Loucy (cell line): ENCODE measurements around the gene PRAMEF18.
"Not testable (repeated sequence)": the region's sequence is repeated elsewhere in the genome, so short reads cannot be mapped to it uniquely, and the experiment has no call there.

ENCODE experiments used
- H2AFZ ChIP-seq: fragments of 200-600 bp; sonication (generic); 2 replicates; pipeline ENCODE4 v1.6.0; 2016; ENCODE audit warnings: antibody characterized with exemption, mild to moderate bottlenecking, low read length, moderate library complexity
- H3F3A ChIP-seq: fragments of 200-600 bp; 2 replicates; pipeline ENCODE4 v1.6.0; 2016; ENCODE audit warnings: antibody characterized with exemption, low read depth, mild to moderate bottlenecking
- H3K27me3 ChIP-seq: fragments of 200-600 bp; sonication (generic); 2 replicates; pipeline ENCODE4 v1.6.1; 2014; ENCODE audit warnings: low read length, mild to moderate bottlenecking; ENCODE audit not compliant: insufficient read depth, poor library complexity, severe bottlenecking
- H3K36me3 ChIP-seq: fragments of 200-600 bp; sonication (generic); 2 replicates; pipeline ENCODE4 v1.6.1; 2016; ENCODE audit warnings: low read length; ENCODE audit not compliant: insufficient read depth
- H3K4me1 ChIP-seq: fragments of 200-600 bp; sonication (generic); 2 replicates; pipeline ENCODE4 v1.5.1; 2014; ENCODE audit warnings: low read length, mild to moderate bottlenecking; ENCODE audit not compliant: insufficient read depth, poor library complexity, severe bottlenecking
- H3K4me2 ChIP-seq: fragments of 200-600 bp; sonication (generic); 2 replicates; pipeline ENCODE4 v1.6.0; 2014; ENCODE audit warnings: antibody characterized with exemption, low read length, low read depth, mild to moderate bottlenecking; ENCODE audit not compliant: poor library complexity, severe bottlenecking
- H3K4me3 ChIP-seq: fragments of 200-600 bp; sonication (generic); 2 replicates; pipeline ENCODE4 v1.5.1; 2014; ENCODE audit warnings: low read length, mild to moderate bottlenecking, mixed read lengths; ENCODE audit not compliant: poor library complexity, severe bottlenecking
- H3K79me2 ChIP-seq: fragments of 200-600 bp; sonication (generic); 2 replicates; pipeline ENCODE4 v1.6.1; 2014; ENCODE audit warnings: low read length; ENCODE audit not compliant: insufficient read depth
- H3K9ac ChIP-seq: fragments of 200-600 bp; sonication (generic); 2 replicates; pipeline ENCODE4 v1.6.0; 2014; ENCODE audit warnings: mild to moderate bottlenecking, low read depth, low read length, moderate library complexity; ENCODE audit not compliant: poor library complexity, severe bottlenecking
- H3K9me2 ChIP-seq: fragments of 200-600 bp; sonication (generic); replicated peaks from 2 replicates; pipeline ENCODE4 v1.6.1; 2016; ENCODE audit warnings: low read depth, low read length, mixed read lengths
- H3K9me3 ChIP-seq: fragments of 200-600 bp; sonication (generic); 2 replicates; pipeline ENCODE4 v1.6.1; 2014; ENCODE audit warnings: mild to moderate bottlenecking, antibody characterized with exemption, low read length, low read depth; ENCODE audit not compliant: insufficient read depth
- H4K20me1 ChIP-seq: fragments of 200-600 bp; sonication (generic); 2 replicates; pipeline ENCODE4 v1.6.0; 2014; ENCODE audit warnings: antibody characterized with exemption, low read length, mild to moderate bottlenecking; ENCODE audit not compliant: insufficient read depth, poor library complexity, severe bottlenecking

The PRAMEF18 gene

GRCh38 chr1:13225675-13226204 lies at the start of gene PRAMEF18:
Gene PRAMEF18 (minus strand): TSS chr1:13226154. CDS start chr1:13226106, 48 bp downstream.
- not testable (repeated sequence) for H3K9me3 ChIP-seq, H3F3A ChIP-seq, H3K9ac ChIP-seq, H3K4me1 ChIP-seq, H2AFZ ChIP-seq, H4K20me1 ChIP-seq, H3K79me2 ChIP-seq, H3K4me2 ChIP-seq, H3K4me3 ChIP-seq, H3K36me3 ChIP-seq, H3K27me3 ChIP-seq, H3K9me2 ChIP-seq

GRCh38 chr1:13265124-13265523 lies 39.2 kb upstream of the PRAMEF18 start:
- not testable (repeated sequence) for H3K4me3 ChIP-seq, H2AFZ ChIP-seq, H3K4me1 ChIP-seq, H3K36me3 ChIP-seq, H3K9ac ChIP-seq, H3K4me2 ChIP-seq, H3F3A ChIP-seq, H3K79me2 ChIP-seq, H3K27me3 ChIP-seq, H3K9me3 ChIP-seq, H4K20me1 ChIP-seq, H3K9me2 ChIP-seq

- H4K20me1 ChIP-seq, H3K27me3 ChIP-seq, H3K9me3 ChIP-seq, H3K4me1 ChIP-seq, H3K9me2 ChIP-seq, H3K4me3 ChIP-seq, H3F3A ChIP-seq, H3K36me3 ChIP-seq, H3K4me2 ChIP-seq, H2AFZ ChIP-seq, H3K9ac ChIP-seq, H3K79me2 ChIP-seq: not testable (repeated sequence)
Observed at GRCh38 chr1:13253898-13254297, 27.9 kb upstream of the PRAMEF18 start, which contains the start of gene PRAMEF5. Gene PRAMEF5 (plus strand): TSS chr1:13254198. CDS start chr1:13259269, 5,071 bp downstream.

GRCh38 chr1:13247122-13247521 lies 21.2 kb upstream of the PRAMEF18 start:
- not testable (repeated sequence) for H3K4me1 ChIP-seq, H3K4me3 ChIP-seq, H3K36me3 ChIP-seq, H2AFZ ChIP-seq, H3K27me3 ChIP-seq, H3K79me2 ChIP-seq, H3K9me2 ChIP-seq, H3K4me2 ChIP-seq, H3F3A ChIP-seq, H3K9me3 ChIP-seq, H4K20me1 ChIP-seq, H3K9ac ChIP-seq

DNA sequence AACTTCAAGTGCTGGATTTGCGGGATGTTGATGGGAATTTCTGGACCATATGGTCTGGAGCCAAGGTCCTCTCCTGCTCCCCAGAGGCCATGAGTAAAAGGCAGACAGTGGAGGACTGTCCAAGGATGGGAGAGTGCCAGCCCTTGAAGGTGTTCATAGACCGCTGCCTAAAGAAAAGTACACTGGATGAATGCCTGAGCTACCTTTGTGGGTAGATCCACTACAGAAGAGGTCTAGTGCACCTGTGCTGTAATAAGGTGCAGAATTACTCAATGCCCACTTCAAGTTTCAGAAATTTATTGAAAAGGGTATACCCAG lies 20.6 kb upstream of the PRAMEF18 start:
- H4K20me1 ChIP-seq, H3K4me2 ChIP-seq, H3K9me2 ChIP-seq, H3K9me3 ChIP-seq, H3K79me2 ChIP-seq, H3F3A ChIP-seq, H3K36me3 ChIP-seq, H3K4me1 ChIP-seq, H3K9ac ChIP-seq, H2AFZ ChIP-seq, H3K27me3 ChIP-seq, H3K4me3 ChIP-seq: not testable (repeated sequence)

- H3F3A ChIP-seq, H3K36me3 ChIP-seq, H3K9me3 ChIP-seq, H4K20me1 ChIP-seq, H3K9ac ChIP-seq, H3K4me3 ChIP-seq, H3K27me3 ChIP-seq, H3K79me2 ChIP-seq, H3K4me1 ChIP-seq, H3K9me2 ChIP-seq, H3K4me2 ChIP-seq, H2AFZ ChIP-seq: not testable (repeated sequence)
Observed at GRCh38 chr1:13245841-13246553, 20.0 kb upstream of the PRAMEF18 start.

DNA sequence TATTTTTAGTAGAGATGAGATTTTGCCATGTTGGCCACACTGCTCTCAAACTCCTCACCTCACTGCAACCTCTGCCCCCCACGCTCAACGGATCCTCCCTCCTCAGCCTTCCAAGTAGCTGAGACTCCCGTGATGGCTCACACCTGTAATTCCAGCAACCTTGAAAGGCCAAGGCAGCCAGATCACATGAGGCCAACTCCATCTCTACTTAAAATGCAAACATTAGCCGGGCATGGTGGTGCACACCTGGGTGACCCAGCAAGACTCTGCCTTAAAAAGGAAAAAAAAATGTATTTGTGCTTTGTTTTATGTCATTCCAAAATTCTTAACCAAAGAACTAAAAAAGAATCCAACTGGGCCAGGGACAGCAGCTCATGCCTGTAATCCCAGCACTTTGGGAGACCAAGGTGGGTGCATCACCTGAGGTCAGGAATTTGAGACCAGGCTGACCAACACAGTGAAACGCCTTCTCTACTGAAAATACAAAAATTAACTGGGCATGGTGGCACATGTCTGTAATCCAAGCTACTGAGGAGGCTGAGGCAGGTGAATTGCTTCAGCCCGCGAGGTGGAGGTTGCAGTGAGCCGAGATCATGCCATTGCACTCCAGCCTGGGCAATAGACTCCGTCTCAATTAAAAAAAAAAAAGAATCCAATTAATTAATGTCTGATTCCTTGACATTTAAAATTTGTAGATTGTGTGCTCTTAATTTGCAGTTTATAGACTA lies 17.7 kb upstream of the PRAMEF18 start:
- not testable (repeated sequence) for H3K79me2 ChIP-seq, H3K4me1 ChIP-seq, H3K9ac ChIP-seq, H3K4me3 ChIP-seq, H3F3A ChIP-seq, H3K9me2 ChIP-seq, H3K9me3 ChIP-seq, H3K36me3 ChIP-seq, H2AFZ ChIP-seq, H3K27me3 ChIP-seq, H3K4me2 ChIP-seq, H4K20me1 ChIP-seq
